ENCODE measurements around the gene GRB7. TPM values are rescaled to one million over a fixed set of nuclear protein-coding genes. Genes with fewer than 3 reads are reported as not detected.

The GRB7 gene
- total and polyA plus RNA-seq, 2 experiments from 2014 or later: 12.8 to 28.9 TPM

- Histone ChIP-seq H2AFZ (no peak overlapping the region), H3K4me2 (no peak overlapping the region), H3K4me1 (ENCODE audit: insufficient read depth) (no peaks in the 10 kb centered on the region), H3K9me2 (ENCODE audit: insufficient read depth) (no peaks in the 10 kb centered on the region), H4K20me1 (replicated peaks; ENCODE audit: insufficient read depth) (peaks cover 10% of the 10 kb centered on the region), H3K27ac (ENCODE audit: low read depth) (no peak overlapping the region), H3K27me3 (ENCODE audit: insufficient read depth) (no peaks in the 10 kb centered on the region), H3K4me3 (no peak overlapping the region), H3K79me2 (replicated peaks; ENCODE audit: insufficient read depth) (no peaks in the 10 kb centered on the region), H3F3A (replicated peaks; ENCODE audit: low read depth) (peaks cover 6% of the 10 kb centered on the region; the same call in 1 of the 2 replicates), H3K36me3 (ENCODE audit: insufficient read depth) (peaks cover 40% of the 10 kb centered on the region)
- Mint-ChIP-seq H3K36me3 (ENCODE audit: low read depth) (peaks cover 91% of the 10 kb centered on the region), H3K4me1 (no peaks in the 10 kb centered on the region), H3K9me3 (no peaks in the 10 kb centered on the region), H3K4me3 (no peak overlapping the region), H3K27me3 (ENCODE audit: insufficient read depth, low read depth, poor library complexity) (peaks cover 20% of the 10 kb centered on the region), H3K27ac (no peak overlapping the region)
- no peak for TF ChIP-seq EZH2phosphoT487 (IDR thresholded peaks at IDR 0.05; ENCODE audit: unreplicated experiment)
- no peak for TF ChIP-seq POLR2AphosphoS5 (IDR thresholded peaks at IDR 0.05; ENCODE audit: low read depth)
- no peak for TF ChIP-seq ZNF114 (CRISPR knock-in tag; IDR thresholded peaks at IDR 0.05)
- no peak for TF ChIP-seq CTCF (conservative IDR thresholded peaks at IDR 0.05; ENCODE audit: low read depth in 2 of 2)
- TF ChIP-seq ETS1 (IDR thresholded peaks at IDR 0.05): no peak
- DNase-seq (ENCODE audit: low spot score) (no peak), ATAC-seq (no peak)
Measured at GRCh38 chr17:39714234-39714633, 23.5 kb upstream of the GRB7 start.

GRCh38 chr17:39715375-39716072 is 22.2 kb upstream of the GRB7 start:
- no peak for DNase-seq (ENCODE audit: low spot score)
- no peak overlapping the region for H3K4me3 Mint-ChIP-seq
- Histone ChIP-seq H3K79me2 (replicated peaks; ENCODE audit: insufficient read depth) (no peaks in the 10 kb centered on the region), H3K27me3 (ENCODE audit: insufficient read depth) (no peaks in the 10 kb centered on the region), H3K4me1 (ENCODE audit: insufficient read depth) (no peaks in the 10 kb centered on the region), H3K27ac (ENCODE audit: low read depth) (no peak overlapping the region), H3K4me2 (no peak overlapping the region), H4K20me1 (replicated peaks; ENCODE audit: insufficient read depth) (peaks cover 10% of the 10 kb centered on the region), H3F3A (replicated peaks; ENCODE audit: low read depth) (peaks cover 9% of the 10 kb centered on the region; the same call in 1 of the 2 replicates), H3K36me3 (ENCODE audit: insufficient read depth) (peaks cover 43% of the 10 kb centered on the region), H2AFZ (no peak overlapping the region), H3K9me2 (ENCODE audit: insufficient read depth) (no peaks in the 10 kb centered on the region), H3K4me3 (no peak overlapping the region)
- no peaks in the 10 kb centered on the region for H3K4me1 Mint-ChIP-seq
- H3K27ac Mint-ChIP-seq: no peak overlapping the region
- peaks cover 20% of the 10 kb centered on the region for H3K27me3 Mint-ChIP-seq (ENCODE audit: insufficient read depth, low read depth, poor library complexity)
- TF ChIP-seq ZNF462 (CRISPR knock-in tag; IDR thresholded peaks at IDR 0.05) (no peak), ETS1 (IDR thresholded peaks at IDR 0.05) (no peak), EZH2 (IDR thresholded peaks at IDR 0.05; ENCODE audit: low read depth, unreplicated experiment) (no peak), ZNF114 (CRISPR knock-in tag; IDR thresholded peaks at IDR 0.05) (no peak), JUNB (IDR thresholded peaks at IDR 0.05; ENCODE audit: unreplicated experiment) (no peak)
- H3K9me3 Mint-ChIP-seq: no peaks in the 10 kb centered on the region
- peaks cover 91% of the 10 kb centered on the region for H3K36me3 Mint-ChIP-seq (ENCODE audit: low read depth)
- no peak for ATAC-seq

All from GM23338 (cell line).